ENCODE results near the gene RIPPLY3. TPM values are rescaled to one million over a fixed set of nuclear protein-coding genes. Genes with fewer than 3 reads are reported as not detected.

Gene RIPPLY3
- total RNA-seq: not detected
- 0 reads per million in 2 donors for total RNA-seq

GRCh38 chr21:37006486-37007291 lies at the start of gene RIPPLY3:
Gene RIPPLY3 (plus strand): TSS chr21:37006702. CDS start chr21:37006773, 71 bp downstream.
- H3K36me3 Mint-ChIP-seq (ENCODE audit: low read depth): no peaks in the 10 kb centered on the region
- peak within 1 kb of the TSS; percentile 75 for H3K4me3 Mint-ChIP-seq
- peaks cover 14% of the 10 kb centered on the region for H3K4me1 Mint-ChIP-seq
- DNase-seq (no peak), ATAC-seq (peak; percentile 43)
- H3K9me3 ChIP-seq (ENCODE audit: control insufficient read depth, low read length, poor library complexity, severe bottlenecking): no peaks in the 10 kb centered on the region
- peaks cover 14% of the 10 kb centered on the region for H3K27me3 Mint-ChIP-seq
- no peak within 1 kb of the TSS for H3K27ac Mint-ChIP-seq

GRCh38 chr21:36959020-36959835 lies 47.3 kb upstream of the RIPPLY3 start:
- DNase-seq (no peak), ATAC-seq (no peak)
- Mint-ChIP-seq H3K4me3 (no peak overlapping the region), H3K36me3 (ENCODE audit: low read depth) (peaks cover 5% of the 10 kb centered on the region), H3K27ac (peak overlapping the region; percentile 56), H3K4me1 (peaks cover 7% of the 10 kb centered on the region), H3K27me3 (no peaks in the 10 kb centered on the region)
- no peaks in the 10 kb centered on the region for H3K9me3 ChIP-seq (ENCODE audit: control insufficient read depth, low read length, poor library complexity, severe bottlenecking)

GRCh38 chr21:36960676-36961284 lies 45.7 kb upstream of the RIPPLY3 start:
- peaks cover 17% of the 10 kb centered on the region for H3K4me1 Mint-ChIP-seq
- no peak for ATAC-seq
- no peaks in the 10 kb centered on the region for H3K27me3 Mint-ChIP-seq
- no peak for DNase-seq
- H3K4me3 Mint-ChIP-seq: no peak overlapping the region
- H3K36me3 Mint-ChIP-seq (ENCODE audit: low read depth): peaks cover 5% of the 10 kb centered on the region
- no peaks in the 10 kb centered on the region for H3K9me3 ChIP-seq (ENCODE audit: control insufficient read depth, low read length, poor library complexity, severe bottlenecking)
- H3K27ac Mint-ChIP-seq: peak overlapping the region; percentile 21

DNA sequence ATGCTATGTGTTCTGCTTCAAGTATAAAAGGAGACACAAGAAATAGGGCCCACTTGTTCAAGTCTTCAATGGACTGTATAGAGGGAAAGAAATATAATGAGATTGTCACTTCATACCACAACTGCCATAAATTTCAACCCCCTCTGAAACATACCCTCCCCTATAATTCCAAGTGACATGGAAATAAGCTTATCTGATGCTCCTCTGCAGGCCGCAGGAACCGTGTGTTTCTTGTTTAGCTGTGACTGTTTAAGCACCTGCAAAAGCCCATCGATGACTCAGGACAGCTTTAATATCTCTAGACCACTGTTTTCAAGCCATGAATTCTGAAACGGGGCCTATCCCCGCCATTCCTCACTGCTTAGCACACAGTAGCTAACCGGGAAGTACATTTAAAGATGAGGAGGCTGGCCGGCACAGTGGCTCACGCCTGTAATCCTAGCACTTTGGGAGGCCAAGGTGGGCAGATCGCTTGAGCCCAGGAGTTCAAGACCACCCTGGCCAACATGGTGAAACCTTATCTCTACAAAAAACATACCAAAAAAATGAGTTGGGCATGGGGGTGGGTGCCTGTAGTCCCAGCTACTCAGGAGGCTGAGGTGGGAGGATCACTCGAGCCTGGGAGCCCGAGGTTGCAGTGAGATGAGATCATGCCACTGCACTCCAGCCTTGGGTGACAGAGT lies 44.3 kb upstream of the RIPPLY3 start:
- DNase-seq (no peak), ATAC-seq (no peak)
- H3K4me1 Mint-ChIP-seq: peaks cover 17% of the 10 kb centered on the region
- H3K27ac Mint-ChIP-seq: no peak overlapping the region
- H3K36me3 Mint-ChIP-seq (ENCODE audit: low read depth): peaks cover 5% of the 10 kb centered on the region
- no peaks in the 10 kb centered on the region for H3K9me3 ChIP-seq (ENCODE audit: control insufficient read depth, low read length, poor library complexity, severe bottlenecking)
- H3K4me3 Mint-ChIP-seq: no peak overlapping the region
- H3K27me3 Mint-ChIP-seq: no peaks in the 10 kb centered on the region

- DNase-seq (no peak), ATAC-seq (no peak)
- no peak overlapping the region for H3K4me3 Mint-ChIP-seq
- peaks cover 5% of the 10 kb centered on the region for H3K36me3 Mint-ChIP-seq (ENCODE audit: low read depth)
- H3K9me3 ChIP-seq (ENCODE audit: control insufficient read depth, low read length, poor library complexity, severe bottlenecking): no peaks in the 10 kb centered on the region
- H3K27me3 Mint-ChIP-seq: no peaks in the 10 kb centered on the region
- peaks cover 17% of the 10 kb centered on the region for H3K4me1 Mint-ChIP-seq
- H3K27ac Mint-ChIP-seq: no peak overlapping the region
Observed at GRCh38 chr21:36964398-36964797, 42.1 kb upstream of the RIPPLY3 start.

GRCh38 chr21:36964827-36965719 lies 41.4 kb upstream of the RIPPLY3 start:
- H3K9me3 ChIP-seq (ENCODE audit: control insufficient read depth, low read length, poor library complexity, severe bottlenecking): no peaks in the 10 kb centered on the region
- H3K27ac Mint-ChIP-seq: peak overlapping the region; percentile 16
- H3K27me3 Mint-ChIP-seq: no peaks in the 10 kb centered on the region
- peaks cover 3% of the 10 kb centered on the region for H3K36me3 Mint-ChIP-seq (ENCODE audit: low read depth)
- H3K4me1 Mint-ChIP-seq: peaks cover 15% of the 10 kb centered on the region
- ATAC-seq (no peak), DNase-seq (no peak)
- peak overlapping the region; percentile 88 for H3K4me3 Mint-ChIP-seq

GRCh38 chr21:36965720-36966065 lies 40.8 kb upstream of the RIPPLY3 start:
- Mint-ChIP-seq H3K4me3 (peak overlapping the region; percentile 88), H3K27ac (peak overlapping the region; percentile 16), H3K27me3 (no peaks in the 10 kb centered on the region), H3K4me1 (peaks cover 14% of the 10 kb centered on the region), H3K36me3 (ENCODE audit: low read depth) (no peaks in the 10 kb centered on the region)
- DNase-seq (no peak), ATAC-seq (no peak)
- no peaks in the 10 kb centered on the region for H3K9me3 ChIP-seq (ENCODE audit: control insufficient read depth, low read length, poor library complexity, severe bottlenecking)

DNA sequence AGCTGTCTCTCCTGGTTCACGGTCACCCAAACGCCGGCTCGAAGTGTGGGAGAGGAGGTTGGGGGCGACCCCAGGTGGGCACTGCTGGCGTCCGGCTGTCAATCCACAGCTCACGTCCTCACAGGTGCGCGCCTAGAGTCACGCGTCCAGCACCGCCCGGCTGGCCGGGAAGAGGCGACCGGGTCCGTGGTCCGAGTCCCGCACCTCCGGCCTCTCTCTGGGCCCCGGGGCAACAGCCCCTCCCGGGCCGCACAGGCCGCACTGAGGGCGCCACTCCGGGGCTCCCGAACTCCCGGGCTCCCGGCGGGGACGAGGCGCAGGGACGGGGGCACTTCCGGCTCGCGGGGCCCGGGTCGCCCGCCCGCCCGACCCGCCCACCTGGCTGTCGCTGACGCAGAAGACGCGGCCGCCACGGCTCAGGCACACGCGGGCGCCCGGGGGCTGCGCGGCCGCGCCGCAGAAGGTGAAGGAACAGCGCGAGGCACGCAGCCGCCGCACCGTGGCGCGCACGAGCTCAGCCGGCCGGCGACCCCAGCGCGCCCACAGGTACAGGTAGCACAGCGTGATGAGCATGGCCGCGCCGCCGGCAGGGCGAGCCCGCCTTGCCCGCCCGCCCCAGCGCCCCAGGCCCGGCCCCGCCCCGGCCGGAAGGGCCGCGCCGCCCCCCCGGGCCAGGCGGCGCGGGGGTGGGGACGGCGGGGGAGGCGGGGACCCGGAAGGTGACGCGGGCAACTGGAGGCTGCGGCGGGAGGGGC lies 40.3 kb upstream of the RIPPLY3 start, which contains the start of gene HLCS:
TSS of gene HLCS (minus strand) at position 604 of the 755 bp plus-strand sequence. CDS start at position 573, 31 bp downstream.
- DNase-seq: peak; percentile 64 to 74 (median 74)
- H3K27ac Mint-ChIP-seq: peak within 1 kb of the TSS; percentile 21
- H3K27me3 Mint-ChIP-seq: no peaks in the 10 kb centered on the region
- H3K36me3 Mint-ChIP-seq (ENCODE audit: low read depth): no peaks in the 10 kb centered on the region
- peak within 1 kb of the TSS; percentile 88 for H3K4me3 Mint-ChIP-seq
- no peaks in the 10 kb centered on the region for H3K9me3 ChIP-seq (ENCODE audit: control insufficient read depth, low read length, poor library complexity, severe bottlenecking)
- peak; percentile 94 for ATAC-seq
- H3K4me1 Mint-ChIP-seq: peaks cover 10% of the 10 kb centered on the region

GRCh38 chr21:36966821-36967768 lies 39.4 kb upstream of the RIPPLY3 start:
- H3K36me3 Mint-ChIP-seq (ENCODE audit: low read depth): no peaks in the 10 kb centered on the region
- peaks cover 10% of the 10 kb centered on the region for H3K4me1 Mint-ChIP-seq
- ATAC-seq (no peak), DNase-seq (no peak)
- H3K4me3 Mint-ChIP-seq: peak overlapping the region; percentile 86
- H3K27me3 Mint-ChIP-seq: no peaks in the 10 kb centered on the region
- H3K9me3 ChIP-seq (ENCODE audit: control insufficient read depth, low read length, poor library complexity, severe bottlenecking): no peaks in the 10 kb centered on the region
- H3K27ac Mint-ChIP-seq: peak overlapping the region; percentile 21

- DNase-seq (no peak), ATAC-seq (no peak)
- no peaks in the 10 kb centered on the region for H3K9me3 ChIP-seq (ENCODE audit: control insufficient read depth, low read length, poor library complexity, severe bottlenecking)
- Mint-ChIP-seq H3K27me3 (no peaks in the 10 kb centered on the region), H3K27ac (no peak overlapping the region), H3K4me3 (no peak overlapping the region), H3K36me3 (ENCODE audit: low read depth) (no peaks in the 10 kb centered on the region), H3K4me1 (peaks cover 10% of the 10 kb centered on the region)
Observed at GRCh38 chr21:36968414-36968813, 38.1 kb upstream of the RIPPLY3 start.

GRCh38 chr21:36968976-36969375 lies 37.5 kb upstream of the RIPPLY3 start:
- no peak for ATAC-seq
- no peak overlapping the region for H3K27ac Mint-ChIP-seq

More at GRCh38 chr21:36968976-36969375, 37.5 kb upstream of the RIPPLY3 start:
- no peak for DNase-seq
- H3K27me3 Mint-ChIP-seq: no peaks in the 10 kb centered on the region
- no peaks in the 10 kb centered on the region for H3K9me3 ChIP-seq (ENCODE audit: control insufficient read depth, low read length, poor library complexity, severe bottlenecking)
- H3K4me1 Mint-ChIP-seq: peaks cover 10% of the 10 kb centered on the region
- no peak overlapping the region for H3K4me3 Mint-ChIP-seq
- no peaks in the 10 kb centered on the region for H3K36me3 Mint-ChIP-seq (ENCODE audit: low read depth)

Data from T-helper 17 cell (primary cell).